ENCODE results near the gene CHL1. TPM values are rescaled to one million over a fixed set of nuclear protein-coding genes. Genes with fewer than 3 reads are reported as not detected.

Gene CHL1
- total and polyA plus RNA-seq, 2 of the 8 experiments (the other 6 are each of a cell fraction or from before 2014, with no cell fraction given): 0.05 to 0.99 TPM

- Histone ChIP-seq H3K18ac (ENCODE audit: extremely low read depth, low read length) (no peak overlapping the region), H2BK15ac (ENCODE audit: low read length) (no peak overlapping the region), H3K9ac (replicated peaks in 1 of 4; ENCODE audit: extremely low read depth in 1 of 4, low read depth in 3 of 4, low read length in 3 of 4) (no peak overlapping the region), H3K14ac (ENCODE audit: insufficient read length) (no peak overlapping the region), H3K23ac (ENCODE audit: insufficient read length) (no peak overlapping the region), H3K27ac (ENCODE audit: low read depth, low read length) (no peak overlapping the region), H3K27me3 (replicated peaks in 1 of 4; ENCODE audit: control insufficient read depth in 3 of 4, extremely low read depth in 1 of 4, insufficient read depth in 3 of 4, low read length in 3 of 4) (no peaks in the 10 kb centered on the region), H2AFZ (ENCODE audit: low read length) (no peak overlapping the region; the same call in 1 of the 2 replicates), H3K36me3 (ENCODE audit: control insufficient read depth in 2 of 4, insufficient read depth in 4 of 4, low read length in 3 of 4) (no peaks in the 10 kb centered on the region), H2BK20ac (ENCODE audit: low read length) (no peak overlapping the region), H3K4me3 (ENCODE audit: extremely low read depth in 1 of 4, insufficient read depth in 2 of 4, low read depth in 3 of 4, low read length in 4 of 4) (no peak overlapping the region), H2BK120ac (replicated peaks; ENCODE audit: low read depth, low read length) (no peak overlapping the region), H3K79me1 (ENCODE audit: low read depth, low read length) (no peaks in the 10 kb centered on the region), H4K5ac (ENCODE audit: insufficient read length, low read depth, low read length) (no peak overlapping the region), H2BK5ac (ENCODE audit: low read depth, low read length) (no peak overlapping the region), H3K23me2 (ENCODE audit: low read depth, low read length) (no peaks in the 10 kb centered on the region), H3K4me2 (ENCODE audit: insufficient read depth in 1 of 2, low read depth in 2 of 2, low read length in 2 of 2) (no peak overlapping the region), H3K9me3 (ENCODE audit: insufficient read depth in 2 of 2, low read depth in 1 of 2, low read length in 1 of 2) (no peaks in the 10 kb centered on the region), H4K8ac (ENCODE audit: extremely low read depth, insufficient read depth, low read length) (no peak overlapping the region), H3K4me1 (replicated peaks in 1 of 4; ENCODE audit: control insufficient read depth in 3 of 4, insufficient read depth in 4 of 4, low read length in 3 of 4) (peaks cover 0 to 6% (median 0%) of the 10 kb centered on the region in 4 experiments; a peak in 1 of 7 replicates), H3K56ac (replicated peaks; ENCODE audit: insufficient read length, low read depth, low read length) (no peak overlapping the region), H3K4ac (replicated peaks; ENCODE audit: insufficient read length, low read depth, low read length) (no peak overlapping the region), H3K79me2 (ENCODE audit: control insufficient read depth in 1 of 2, insufficient read depth in 2 of 2, low read length in 2 of 2) (no peaks in the 10 kb centered on the region), H2BK12ac (ENCODE audit: low read depth, low read length) (no peak overlapping the region), H4K91ac (replicated peaks; ENCODE audit: insufficient read length, low read length) (no peak overlapping the region), H4K20me1 (replicated peaks in 1 of 2; ENCODE audit: control insufficient read depth in 1 of 2, insufficient read depth in 2 of 2, low read length in 2 of 2) (no peaks in the 10 kb centered on the region), H2AK5ac (ENCODE audit: low read depth, low read length) (no peak overlapping the region)
- DNase-seq (ENCODE audit: low read depth in 1 of 2, low spot score in 2 of 2) (no peak), FAIRE-seq (no peak)
- ChIA-PET CTCF (ENCODE audit: partially characterized antibody) (interaction anchor here (1.0 kb wide), 1 partner anchor 31 kb away, joined by 3 read pairs; no protein-coding TSS in a partner anchor), POLR2A (ENCODE audit: partially characterized antibody) (no interaction called here)
- WGBS, 2 experiments (ENCODE audit: extremely low coverage in 1 of 2, insufficient coverage in 1 of 2, insufficient read length in 1 of 2, insufficient replicate concordance in 2 of 2, low coverage in 1 of 2, low lambda C conversion rate in 2 of 2, missing lambda C conversion rate in 1 of 2): 91% methylated on average over 4 of the region's 4 CpGs; no CpG with 5 or more reads in 1 of the 2 experiments
- TF ChIP-seq TAF7 (optimal IDR thresholded peaks at IDR 0.05; ENCODE audit: borderline replicate concordance, low read depth, low read length): no peak
- no peak for TF ChIP-seq PHF8 (conservative IDR thresholded peaks at IDR 0.05; ENCODE audit: low read depth, low read length)
- TF ChIP-seq KDM4A (IDR thresholded peaks at IDR 0.05; ENCODE audit: low read depth, low read length, severe bottlenecking): no peak
- TF ChIP-seq CREB1 (IDR thresholded peaks at IDR 0.05): no peak
- TF ChIP-seq BCL11A (IDR thresholded peaks at IDR 0.05; ENCODE audit: low read depth in 2 of 2, low read length in 2 of 2): no peak
- no peak for TF ChIP-seq SAP30 (IDR thresholded peaks at IDR 0.05; ENCODE audit: insufficient read depth, insufficient replicate concordance, low read length)
- no peak for TF ChIP-seq CBX5 (IDR thresholded peaks at IDR 0.05; ENCODE audit: low read depth, low read length)
- no peak for TF ChIP-seq TAF1 (IDR thresholded peaks at IDR 0.05; ENCODE audit: low read depth, low read length)
- TF ChIP-seq SRF (IDR thresholded peaks at IDR 0.05; ENCODE audit: low read depth, low read length): no peak
- TF ChIP-seq NRF1 (IDR thresholded peaks at IDR 0.05; ENCODE audit: low read depth, low read length): no peak
- TF ChIP-seq RFX5 (IDR thresholded peaks at IDR 0.05; ENCODE audit: borderline replicate concordance, low read depth, low read length): no peak
Observed at GRCh38 chr3:341998-342397, 145.4 kb downstream of the CHL1 start.
